ENCODE results near the gene NFKB2.
A peak's percentile ranks its signal among the peaks of the same experiment; 100 is the strongest.

NFKB2 gene

DNA sequence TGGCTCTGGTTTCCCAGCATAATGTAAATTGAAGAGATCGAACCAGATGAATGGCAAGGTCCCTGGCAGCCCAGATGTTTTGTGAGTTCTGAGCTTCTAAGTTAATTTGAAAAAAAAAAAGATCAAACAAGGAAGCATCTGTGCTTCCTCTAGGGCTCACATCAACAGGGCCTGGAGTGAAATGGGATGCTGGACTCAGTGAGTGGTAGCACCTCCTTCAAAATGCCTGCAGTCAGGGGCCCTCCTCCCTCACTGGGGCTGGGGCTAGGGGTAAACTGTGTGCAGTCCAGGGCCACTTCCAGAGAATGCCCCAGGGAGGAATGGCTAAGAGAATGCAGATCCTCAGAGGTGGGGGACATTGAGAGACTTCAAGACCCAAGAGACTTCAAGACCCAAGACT is 42.9 kb downstream of the NFKB2 start:
- ATAC-seq: no peak
- no peak for TF ChIP-seq CSDC2 (CRISPR knock-in tag; IDR thresholded peaks at IDR 0.05)
- no peak for TF ChIP-seq ZFP30 (CRISPR knock-in tag; IDR thresholded peaks at IDR 0.05)
- no peak for TF ChIP-seq ARNTL (CRISPR knock-in tag; IDR thresholded peaks at IDR 0.05; ENCODE audit: borderline replicate concordance, low read depth)
- TF ChIP-seq TCF4 (CRISPR knock-in tag; IDR thresholded peaks at IDR 0.05; ENCODE audit: borderline replicate concordance): no peak
- TF ChIP-seq ZFP3 (CRISPR knock-in tag; IDR thresholded peaks at IDR 0.05): no peak
- TF ChIP-seq GLIS3 (CRISPR knock-in tag; IDR thresholded peaks at IDR 0.05): no peak
- TF ChIP-seq ZNF565 (CRISPR knock-in tag; conservative IDR thresholded peaks at IDR 0.05; ENCODE audit: low read depth): no peak
- no peak for TF ChIP-seq ZNF8 (CRISPR knock-in tag; IDR thresholded peaks at IDR 0.05)
- no peak for TF ChIP-seq OSR1 (CRISPR knock-in tag; IDR thresholded peaks at IDR 0.05)
- TF ChIP-seq, protein P1, sequence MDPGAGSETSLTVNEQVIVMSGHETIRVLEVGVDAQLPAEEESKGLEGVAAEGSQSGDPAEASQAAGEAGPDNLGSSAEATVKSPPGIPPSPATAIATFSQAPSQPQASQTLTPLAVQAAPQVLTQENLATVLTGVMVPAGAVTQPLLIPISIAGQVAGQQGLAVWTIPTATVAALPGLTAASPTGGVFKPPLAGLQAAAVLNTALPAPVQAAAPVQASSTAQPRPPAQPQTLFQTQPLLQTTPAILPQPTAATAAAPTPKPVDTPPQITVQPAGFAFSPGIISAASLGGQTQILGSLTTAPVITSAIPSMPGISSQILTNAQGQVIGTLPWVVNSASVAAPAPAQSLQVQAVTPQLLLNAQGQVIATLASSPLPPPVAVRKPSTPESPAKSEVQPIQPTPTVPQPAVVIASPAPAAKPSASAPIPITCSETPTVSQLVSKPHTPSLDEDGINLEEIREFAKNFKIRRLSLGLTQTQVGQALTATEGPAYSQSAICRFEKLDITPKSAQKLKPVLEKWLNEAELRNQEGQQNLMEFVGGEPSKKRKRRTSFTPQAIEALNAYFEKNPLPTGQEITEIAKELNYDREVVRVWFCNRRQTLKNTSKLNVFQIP (CRISPR knock-in tag; IDR thresholded peaks at IDR 0.05; ENCODE audit: borderline replicate concordance, low read depth): no peak
- no peak for TF ChIP-seq TSHZ2 (CRISPR knock-in tag; IDR thresholded peaks at IDR 0.05)
- TF ChIP-seq ZNF70 (CRISPR knock-in tag; IDR thresholded peaks at IDR 0.05): no peak
- no peak for TF ChIP-seq BACH2 (CRISPR knock-in tag; IDR thresholded peaks at IDR 0.05; ENCODE audit: borderline replicate concordance)
- no peak for TF ChIP-seq PPARA (CRISPR knock-in tag; IDR thresholded peaks at IDR 0.05; ENCODE audit: borderline replicate concordance)
- TF ChIP-seq TOX (CRISPR knock-in tag; IDR thresholded peaks at IDR 0.05; ENCODE audit: borderline replicate concordance): no peak
- TF ChIP-seq ISL1 (CRISPR knock-in tag; IDR thresholded peaks at IDR 0.05): no peak
- TF ChIP-seq RARB (CRISPR knock-in tag; IDR thresholded peaks at IDR 0.05): no peak
- TF ChIP-seq, protein P2, sequence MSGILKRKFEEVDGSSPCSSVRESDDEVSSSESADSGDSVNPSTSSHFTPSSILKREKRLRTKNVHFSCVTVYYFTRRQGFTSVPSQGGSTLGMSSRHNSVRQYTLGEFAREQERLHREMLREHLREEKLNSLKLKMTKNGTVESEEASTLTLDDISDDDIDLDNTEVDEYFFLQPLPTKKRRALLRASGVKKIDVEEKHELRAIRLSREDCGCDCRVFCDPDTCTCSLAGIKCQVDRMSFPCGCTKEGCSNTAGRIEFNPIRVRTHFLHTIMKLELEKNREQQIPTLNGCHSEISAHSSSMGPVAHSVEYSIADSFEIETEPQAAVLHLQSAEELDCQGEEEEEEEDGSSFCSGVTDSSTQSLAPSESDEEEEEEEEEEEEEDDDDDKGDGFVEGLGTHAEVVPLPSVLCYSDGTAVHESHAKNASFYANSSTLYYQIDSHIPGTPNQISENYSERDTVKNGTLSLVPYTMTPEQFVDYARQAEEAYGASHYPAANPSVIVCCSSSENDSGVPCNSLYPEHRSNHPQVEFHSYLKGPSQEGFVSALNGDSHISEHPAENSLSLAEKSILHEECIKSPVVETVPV (CRISPR knock-in tag; IDR thresholded peaks at IDR 0.05): no peak
- no peak for TF ChIP-seq ESRRG (CRISPR knock-in tag; IDR thresholded peaks at IDR 0.05)

DNA sequence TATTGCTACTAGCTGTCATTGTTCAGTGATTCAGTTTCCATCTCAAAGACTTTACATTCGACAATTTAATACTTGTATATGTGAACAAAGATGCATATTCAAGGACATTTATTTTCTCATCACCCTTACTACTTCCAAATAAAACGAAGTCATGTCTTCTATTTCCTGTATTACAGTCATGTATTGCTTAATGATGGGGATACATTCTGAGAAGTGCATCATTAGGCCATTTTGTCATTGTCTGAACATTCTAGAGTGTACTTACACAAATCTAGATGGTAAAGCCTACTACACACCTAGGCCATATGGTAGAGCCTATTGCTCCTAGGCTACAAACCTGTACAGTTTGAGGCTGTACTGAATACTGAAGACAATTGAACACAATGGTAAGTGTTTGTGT is 49.3 kb downstream of the NFKB2 start:
- no peak for TF ChIP-seq TOX (CRISPR knock-in tag; IDR thresholded peaks at IDR 0.05; ENCODE audit: borderline replicate concordance)
- TF ChIP-seq ZNF565 (CRISPR knock-in tag; conservative IDR thresholded peaks at IDR 0.05; ENCODE audit: low read depth): no peak
- TF ChIP-seq CREB5 (CRISPR knock-in tag; IDR thresholded peaks at IDR 0.05; ENCODE audit: low read depth): no peak
- no peak for TF ChIP-seq ZC3H10 (CRISPR knock-in tag; IDR thresholded peaks at IDR 0.05)
- TF ChIP-seq PPARA (CRISPR knock-in tag; IDR thresholded peaks at IDR 0.05; ENCODE audit: borderline replicate concordance): no peak
- TF ChIP-seq ESRRG (CRISPR knock-in tag; IDR thresholded peaks at IDR 0.05): no peak
- TF ChIP-seq CSDC2 (CRISPR knock-in tag; IDR thresholded peaks at IDR 0.05): no peak
- ATAC-seq: no peak

- peak; percentile 82 for ATAC-seq
- TF ChIP-seq TOX (CRISPR knock-in tag; IDR thresholded peaks at IDR 0.05; ENCODE audit: borderline replicate concordance) (no peak), ZNF565 (CRISPR knock-in tag; conservative IDR thresholded peaks at IDR 0.05; ENCODE audit: low read depth) (no peak), ARNTL (CRISPR knock-in tag; IDR thresholded peaks at IDR 0.05; ENCODE audit: borderline replicate concordance, low read depth) (no peak)
Measured at GRCh38 chr10:102449321-102450123, 54.0 kb downstream of the NFKB2 start.

DNA sequence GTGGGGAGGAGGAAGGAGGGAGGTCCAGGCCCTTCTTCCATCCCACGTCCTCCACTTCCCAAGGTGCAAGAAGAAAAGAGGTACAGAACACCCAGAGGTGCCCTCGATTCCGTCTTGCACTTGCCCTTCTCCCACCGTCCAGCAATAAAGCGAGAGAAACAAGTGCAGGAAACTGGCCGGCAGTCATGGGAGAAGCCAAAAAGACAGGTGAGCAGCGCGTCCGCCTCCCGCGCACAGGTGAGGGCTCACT is 54.5 kb downstream of the NFKB2 start:
- TF ChIP-seq, protein P2 (CRISPR knock-in tag; IDR thresholded peaks at IDR 0.05): no peak
- TF ChIP-seq ESRRG (CRISPR knock-in tag; IDR thresholded peaks at IDR 0.05) (no peak), OSR1 (CRISPR knock-in tag; IDR thresholded peaks at IDR 0.05) (no peak)
- peak; percentile 40 for ATAC-seq

Data from SK-N-SH treated with all-trans-retinoic acid at 6 μM for 48 hours (cell line).